IPS-11a (cell line): ENCODE measurements around the gene MAPK8IP3.

Experiments
- H3K4me3 ChIP-seq: one replicate; pipeline ENCODE4 v1.5.1; 2013; ENCODE audit warnings: low read depth, low read length, control low read depth

The MAPK8IP3 gene

DNA sequence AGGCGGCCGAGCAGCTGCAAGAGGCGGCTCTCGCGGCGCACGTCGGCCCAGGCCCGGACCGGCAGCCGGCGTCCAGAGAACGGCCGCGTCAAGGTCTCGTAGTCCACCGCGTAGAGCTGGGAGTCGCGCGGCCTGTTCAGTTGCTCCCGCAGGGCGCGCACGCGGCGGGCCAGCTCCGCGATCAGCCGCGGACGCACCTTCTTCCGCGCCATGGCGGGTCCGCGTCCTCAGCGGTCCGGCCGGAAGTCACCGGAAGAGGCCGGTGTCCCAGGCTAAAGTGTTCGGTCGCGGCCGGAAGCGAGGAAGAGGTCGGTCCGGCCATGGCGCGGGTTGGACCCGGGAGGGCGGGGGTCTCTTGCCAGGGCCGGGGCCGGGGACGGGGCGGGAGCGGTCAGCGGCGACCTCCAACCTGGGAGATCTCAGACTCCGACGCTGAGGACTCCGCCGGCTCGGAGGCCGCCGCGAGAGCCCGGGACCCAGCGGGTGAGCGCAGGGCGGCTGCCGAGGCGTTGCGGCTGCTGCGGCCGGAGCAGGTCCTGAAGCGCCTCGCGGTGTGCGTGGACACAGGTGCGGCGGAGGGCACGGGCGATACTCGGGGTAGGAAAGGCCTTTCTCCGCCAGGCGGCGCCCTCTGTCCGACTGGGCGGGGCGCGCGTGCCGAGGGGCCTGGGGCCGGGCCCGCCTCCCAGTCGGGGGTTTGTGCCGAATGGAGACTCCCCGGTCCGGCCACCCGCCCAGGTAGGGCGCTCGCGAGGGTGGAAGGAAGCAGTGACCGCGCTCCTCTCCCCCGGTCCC lies 67.1 kb downstream of the MAPK8IP3 start, which contains the start of gene MRPS34:
TSS of gene MRPS34 (minus strand) at position 227 of the 795 bp plus-strand sequence. CDS start at position 212, 15 bp downstream.
- peak within 1 kb of the TSS; percentile 89 for H3K4me3 ChIP-seq

DNA sequence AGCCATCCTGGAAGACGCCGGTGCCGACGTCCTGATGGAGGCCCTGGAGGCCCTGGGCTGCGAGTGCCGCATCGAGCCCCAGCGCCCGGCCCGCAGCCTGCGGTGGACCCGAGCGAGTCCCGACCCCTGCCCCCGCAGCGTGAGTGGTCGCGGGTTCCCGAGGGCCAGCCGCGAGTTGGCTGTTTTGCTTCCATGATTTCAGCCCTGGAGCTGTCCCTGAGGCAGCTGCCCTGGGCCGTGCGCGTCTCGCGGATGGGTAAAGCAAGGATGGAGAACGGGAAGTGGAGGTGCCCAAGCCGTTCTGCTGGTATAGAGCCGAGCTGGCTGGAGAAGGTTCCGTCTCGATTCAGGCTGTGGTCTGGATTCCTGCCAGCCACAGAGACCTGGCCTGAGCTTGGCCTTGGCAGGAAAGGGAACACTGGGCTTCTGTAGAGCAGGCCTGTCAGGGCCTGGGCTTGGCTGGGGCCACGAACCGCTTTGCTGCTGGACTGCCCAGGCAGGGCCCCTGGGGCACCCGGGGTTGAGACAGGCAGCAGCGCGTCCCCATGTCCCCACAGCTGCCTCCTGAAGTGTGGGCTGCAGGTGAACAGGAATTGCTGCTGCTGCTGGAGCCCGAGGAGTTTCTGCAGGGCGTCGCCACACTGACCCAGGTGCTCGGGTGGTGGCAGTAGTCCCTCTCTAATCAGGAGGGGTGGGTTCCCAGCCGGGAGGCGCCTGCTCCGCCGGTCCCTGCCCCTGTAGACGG lies 67.9 kb downstream of the MAPK8IP3 start:
- peak overlapping the region; percentile 89 for H3K4me3 ChIP-seq

DNA sequence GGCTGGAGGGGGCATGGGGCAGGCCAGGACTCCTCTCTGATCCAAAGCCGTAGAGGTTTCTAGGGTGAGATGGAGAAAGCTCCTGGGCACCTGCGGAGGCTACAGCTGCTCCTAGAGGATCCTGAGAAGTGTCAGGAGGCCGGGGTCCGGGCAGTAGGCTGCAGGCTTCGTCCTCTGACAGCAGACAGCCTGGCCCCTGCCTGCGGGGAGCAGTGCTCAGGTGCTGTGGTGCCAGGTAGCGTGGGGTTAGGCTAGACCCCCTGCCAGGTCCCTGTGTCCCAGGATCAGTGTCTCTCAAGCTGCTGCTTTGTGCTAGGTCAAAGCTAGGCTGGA lies 68.4 kb downstream of the MAPK8IP3 start:
- no peak overlapping the region for H3K4me3 ChIP-seq

- no peak overlapping the region for H3K4me3 ChIP-seq
These were observed 69.2 kb downstream of the MAPK8IP3 start for GRCh38 chr16:1775006-1775845.

DNA sequence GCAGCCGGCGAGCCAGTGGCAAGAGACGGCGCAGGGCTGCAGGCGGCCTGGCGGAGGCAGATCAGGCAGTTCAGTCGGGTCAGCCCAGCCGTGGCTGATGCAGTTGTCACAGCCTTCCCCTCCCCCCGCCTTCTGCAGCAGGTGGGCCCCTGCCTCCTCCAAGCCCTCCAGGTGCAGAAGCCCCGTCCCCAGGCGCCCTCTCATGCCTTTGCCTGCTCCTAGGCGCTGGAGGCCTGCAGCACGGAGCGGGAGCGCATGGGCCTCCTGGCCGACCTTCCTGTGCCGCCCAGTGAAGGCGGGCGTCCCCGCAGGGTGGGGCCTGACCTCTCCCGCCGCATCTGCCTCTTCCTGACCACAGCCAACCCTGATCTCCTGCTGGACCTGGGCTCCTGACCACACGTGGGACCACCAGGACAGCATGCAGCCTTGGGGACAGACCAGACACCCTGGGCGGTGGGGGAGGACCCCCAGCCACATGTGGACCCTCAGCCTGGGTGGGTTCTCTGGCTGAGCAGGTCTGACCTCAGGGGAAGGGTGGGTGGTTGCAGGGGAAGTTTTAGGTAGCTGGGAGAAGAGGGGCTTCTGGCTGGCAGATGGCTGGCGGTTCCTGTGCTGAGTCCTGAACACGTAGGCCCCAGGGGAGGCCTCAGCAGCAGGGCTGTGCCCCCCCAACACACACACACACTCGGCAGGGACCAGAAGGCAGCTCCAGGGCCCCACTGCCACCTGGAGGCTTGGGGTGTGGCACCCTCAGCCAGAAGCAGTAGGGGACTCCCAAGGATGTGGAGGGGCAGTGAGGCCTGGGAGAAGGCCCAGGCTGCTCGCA lies 70.1 kb downstream of the MAPK8IP3 start:
- no peak overlapping the region for H3K4me3 ChIP-seq

GRCh38 chr16:1776672-1776955 lies 70.6 kb downstream of the MAPK8IP3 start:
- H3K4me3 ChIP-seq, result no peak overlapping the region

- no peak overlapping the region for H3K4me3 ChIP-seq
These were observed 71.0 kb downstream of the MAPK8IP3 start for GRCh38 chr16:1776991-1777374.

GRCh38 chr16:1777375-1778199 lies 71.6 kb downstream of the MAPK8IP3 start:
- H3K4me3 ChIP-seq, result no peak overlapping the region

GRCh38 chr16:1778200-1779179 lies 72.5 kb downstream of the MAPK8IP3 start:
- no peak overlapping the region for H3K4me3 ChIP-seq

- H3K4me3 ChIP-seq, result no peak overlapping the region
These were observed 73.3 kb downstream of the MAPK8IP3 start for GRCh38 chr16:1779234-1779701.

DNA sequence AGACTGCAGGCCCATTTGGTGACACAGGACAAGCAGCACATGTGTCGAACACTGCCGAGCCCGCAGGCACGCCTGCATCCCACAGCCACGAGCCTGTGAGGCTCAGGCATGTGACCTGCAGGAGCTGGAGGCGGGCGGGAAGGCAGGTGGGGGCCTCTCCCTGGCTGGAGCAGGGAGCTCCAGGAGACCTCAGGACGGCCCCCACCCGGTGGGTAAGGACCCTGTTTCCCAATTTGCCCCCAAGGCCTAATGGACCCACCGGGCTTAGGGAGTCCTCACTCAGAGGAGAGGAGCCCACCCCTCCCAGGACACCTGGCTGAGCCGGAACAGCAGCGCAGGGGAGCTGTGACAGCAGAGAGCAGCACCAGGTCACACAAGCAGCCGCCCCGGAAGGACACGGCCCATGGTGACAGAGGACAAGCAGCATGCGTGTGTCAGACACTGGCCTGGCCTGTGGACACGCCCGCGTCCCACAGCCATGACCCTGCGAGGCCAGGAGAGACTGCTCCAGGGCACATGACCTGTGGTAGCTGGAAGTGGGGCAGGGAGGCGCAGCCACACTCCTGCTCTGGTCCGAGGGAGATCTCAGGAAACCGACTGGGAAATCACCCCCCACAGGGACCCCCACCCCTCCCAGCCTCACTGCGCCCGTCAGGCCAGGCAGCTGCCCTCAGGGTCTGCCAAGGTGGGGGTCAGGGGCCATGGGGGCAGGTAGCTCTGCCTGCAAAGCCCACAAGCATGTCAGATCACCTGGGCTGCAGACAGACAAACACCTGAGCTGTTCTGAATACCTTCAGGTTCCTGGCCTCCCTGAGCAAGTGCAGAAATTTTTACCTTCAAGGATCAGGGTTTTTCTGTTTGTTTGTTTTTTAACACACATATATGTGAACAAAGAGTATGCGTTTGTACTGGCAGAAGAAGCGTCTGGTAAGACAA lies 74.0 kb downstream of the MAPK8IP3 start:
- H3K4me3 ChIP-seq, result no peak overlapping the region

GRCh38 chr16:1780677-1781072 lies 74.7 kb downstream of the MAPK8IP3 start:
- no peak overlapping the region for H3K4me3 ChIP-seq

- H3K4me3 ChIP-seq, result peak overlapping the region; percentile 95
These were observed 75.3 kb downstream of the MAPK8IP3 start for GRCh38 chr16:1781254-1781653.

DNA sequence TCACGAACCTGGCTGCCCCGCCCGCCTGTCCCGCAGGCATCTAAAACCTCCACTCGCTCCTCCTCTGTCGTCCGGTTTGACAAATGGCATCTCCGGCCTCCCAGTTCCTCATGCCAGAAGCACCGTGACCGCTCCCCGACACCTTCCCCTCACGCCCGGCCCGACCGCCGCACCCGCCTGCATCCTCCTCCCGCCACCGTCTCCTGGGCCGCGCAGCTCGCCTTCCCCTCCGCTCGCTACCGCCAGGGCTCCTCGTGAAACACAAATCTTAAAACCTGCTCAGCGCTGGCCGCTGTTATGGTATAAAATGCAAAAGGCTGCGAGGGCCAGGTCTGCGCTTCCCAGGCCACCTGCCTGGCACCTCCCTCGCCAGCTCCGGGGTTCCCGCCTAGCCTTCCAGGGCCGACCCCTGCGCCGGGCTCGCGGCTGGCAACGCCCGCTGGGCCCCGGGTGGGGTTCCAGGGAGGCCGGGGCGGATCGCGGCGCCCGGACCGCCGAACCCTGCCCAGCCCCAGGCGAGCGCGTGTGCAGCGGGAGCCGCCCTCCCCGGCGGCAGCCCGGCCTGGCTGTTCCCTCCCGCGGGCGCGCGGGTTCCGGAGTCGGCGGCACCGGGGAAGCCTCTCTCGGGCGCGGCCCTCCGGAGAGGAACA lies 75.9 kb downstream of the MAPK8IP3 start:
- peak overlapping the region; percentile 95 for H3K4me3 ChIP-seq

- peak within 1 kb of the TSS; percentile 95 for H3K4me3 ChIP-seq
These were observed 76.6 kb downstream of the MAPK8IP3 start, which contains the start of the genes NUBP2 and SPSB3 for GRCh38 chr16:1782408-1783264. Gene NUBP2, plus strand, starts transcription at chr16:1782960. Its CDS starts 61 bp downstream, at chr16:1783021. Gene SPSB3, minus strand, starts transcription at chr16:1782571. Its CDS starts 1,088 bp downstream, at chr16:1781483.
